ENCODE results near the gene KRTCAP3. TPM values are rescaled to one million over a fixed set of nuclear protein-coding genes. Genes with fewer than 3 reads are reported as not detected.

Gene KRTCAP3
- total RNA-seq, 1 donor from 2014 or later: 6.9 TPM

DNA sequence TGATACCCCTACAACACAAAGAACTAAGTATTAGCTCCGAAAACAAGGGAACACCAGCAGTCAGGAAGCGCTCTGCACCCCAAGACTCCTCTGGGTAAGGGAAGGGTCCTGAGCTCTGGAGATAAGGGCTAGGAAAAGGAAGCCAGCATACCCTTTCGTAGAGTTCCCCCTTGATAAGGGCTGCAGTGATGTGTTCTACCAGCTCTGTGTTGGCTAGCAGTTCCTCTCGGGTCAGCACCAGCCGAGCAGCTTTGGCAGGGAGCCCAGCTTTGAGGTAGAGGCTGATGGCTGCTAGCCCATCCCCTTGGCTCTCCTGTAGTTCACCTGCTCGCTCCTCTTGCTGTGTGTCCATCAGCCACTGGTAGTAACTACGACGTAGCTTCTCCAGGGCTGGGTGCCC is 18.9 kb downstream of the KRTCAP3 start:
- no peaks in the 10 kb centered on the region for H3K9me3 Mint-ChIP-seq
- no peaks in the 10 kb centered on the region for H3K4me1 Mint-ChIP-seq
- no peak overlapping the region for H3K27ac Mint-ChIP-seq (ENCODE audit: unreplicated experiment)
- H3K27me3 Mint-ChIP-seq (ENCODE audit: low read depth): no peaks in the 10 kb centered on the region
- H3K4me3 Mint-ChIP-seq: no peak overlapping the region
- TF ChIP-seq, protein P1, sequence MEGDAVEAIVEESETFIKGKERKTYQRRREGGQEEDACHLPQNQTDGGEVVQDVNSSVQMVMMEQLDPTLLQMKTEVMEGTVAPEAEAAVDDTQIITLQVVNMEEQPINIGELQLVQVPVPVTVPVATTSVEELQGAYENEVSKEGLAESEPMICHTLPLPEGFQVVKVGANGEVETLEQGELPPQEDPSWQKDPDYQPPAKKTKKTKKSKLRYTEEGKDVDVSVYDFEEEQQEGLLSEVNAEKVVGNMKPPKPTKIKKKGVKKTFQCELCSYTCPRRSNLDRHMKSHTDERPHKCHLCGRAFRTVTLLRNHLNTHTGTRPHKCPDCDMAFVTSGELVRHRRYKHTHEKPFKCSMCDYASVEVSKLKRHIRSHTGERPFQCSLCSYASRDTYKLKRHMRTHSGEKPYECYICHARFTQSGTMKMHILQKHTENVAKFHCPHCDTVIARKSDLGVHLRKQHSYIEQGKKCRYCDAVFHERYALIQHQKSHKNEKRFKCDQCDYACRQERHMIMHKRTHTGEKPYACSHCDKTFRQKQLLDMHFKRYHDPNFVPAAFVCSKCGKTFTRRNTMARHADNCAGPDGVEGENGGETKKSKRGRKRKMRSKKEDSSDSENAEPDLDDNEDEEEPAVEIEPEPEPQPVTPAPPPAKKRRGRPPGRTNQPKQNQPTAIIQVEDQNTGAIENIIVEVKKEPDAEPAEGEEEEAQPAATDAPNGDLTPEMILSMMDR (conservative IDR thresholded peaks at IDR 0.05): no peak
- H3K36me3 Mint-ChIP-seq (ENCODE audit: low read depth): no peaks in the 10 kb centered on the region
- DNase-seq (ENCODE audit: low read depth, low spot score): no peak

DNA sequence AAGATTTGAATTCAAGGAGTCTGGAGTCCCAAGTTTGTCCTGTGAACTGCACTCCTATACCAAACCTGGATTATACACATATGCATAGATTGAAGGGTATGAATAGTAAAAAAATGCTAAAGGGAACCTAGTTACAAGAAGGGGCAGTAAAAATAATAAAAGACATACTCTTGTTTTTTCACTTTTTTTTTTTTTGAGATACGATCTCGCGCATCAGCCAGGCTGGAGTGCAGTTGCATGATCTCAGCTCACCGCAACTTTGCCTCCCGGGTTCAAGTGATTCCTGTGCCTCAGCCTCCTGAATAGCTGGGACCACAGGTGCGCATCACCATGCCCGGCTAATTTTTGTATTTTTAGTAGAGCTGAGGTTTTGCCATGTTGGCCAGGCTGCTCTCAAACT is 22.3 kb downstream of the KRTCAP3 start:
- TF ChIP-seq, protein P1 (conservative IDR thresholded peaks at IDR 0.05): no peak
- Mint-ChIP-seq H3K27me3 (ENCODE audit: low read depth) (no peaks in the 10 kb centered on the region), H3K27ac (ENCODE audit: unreplicated experiment) (no peak overlapping the region), H3K9me3 (no peaks in the 10 kb centered on the region), H3K36me3 (ENCODE audit: low read depth) (no peaks in the 10 kb centered on the region), H3K4me1 (no peaks in the 10 kb centered on the region), H3K4me3 (no peak overlapping the region)
- DNase-seq (ENCODE audit: low read depth, low spot score): no peak

DNA sequence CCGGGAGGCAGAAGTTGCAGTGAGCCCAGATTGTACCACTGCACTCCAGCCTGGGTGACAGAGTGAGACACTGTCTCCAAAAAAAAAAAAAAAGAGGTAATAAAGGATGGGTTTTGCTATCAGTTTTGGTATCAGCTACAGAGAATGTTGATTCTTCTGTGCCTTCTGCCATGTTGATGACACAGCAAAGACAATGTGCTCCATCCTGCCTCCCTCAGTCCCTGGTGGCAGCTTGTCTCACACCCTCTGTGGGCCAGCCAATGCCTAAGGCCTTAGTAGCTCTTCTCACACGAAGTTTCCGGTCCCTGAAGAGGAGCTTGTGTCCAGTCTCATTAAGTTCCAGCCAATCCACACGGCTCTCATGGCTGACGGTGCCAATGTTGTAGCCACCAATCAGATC is 29.8 kb downstream of the KRTCAP3 start:
- DNase-seq (ENCODE audit: low read depth, low spot score): no peak
- Mint-ChIP-seq H3K9me3 (no peaks in the 10 kb centered on the region), H3K27ac (ENCODE audit: unreplicated experiment) (no peak overlapping the region)

DNA sequence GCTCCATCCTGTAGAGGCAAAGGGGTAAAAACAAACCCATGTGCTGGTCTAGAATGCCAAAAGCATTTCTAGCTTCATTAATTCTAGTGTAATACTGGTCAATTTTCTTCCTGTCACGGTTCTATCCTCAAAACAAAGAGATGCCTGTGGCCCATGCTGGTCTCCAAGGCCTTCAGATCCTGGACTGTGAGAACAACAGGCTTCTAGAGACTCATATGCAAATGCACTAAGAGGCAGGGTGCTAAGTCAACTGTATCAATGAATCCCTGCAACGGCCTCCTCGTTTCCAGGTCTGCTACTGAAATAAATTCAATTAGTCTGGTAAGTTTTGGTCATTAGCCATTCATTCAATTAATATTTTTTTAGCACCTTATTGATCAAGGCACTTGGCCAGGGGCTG is 43.3 kb downstream of the KRTCAP3 start:
- peak overlapping the region; percentile 18 for H3K4me3 Mint-ChIP-seq
- no peak for DNase-seq (ENCODE audit: low read depth, low spot score)
- H3K9me3 Mint-ChIP-seq: no peaks in the 10 kb centered on the region
- H3K27ac Mint-ChIP-seq (ENCODE audit: unreplicated experiment): no peak overlapping the region
- peaks cover 25% of the 10 kb centered on the region for H3K4me1 Mint-ChIP-seq
- H3K27me3 Mint-ChIP-seq (ENCODE audit: low read depth): no peaks in the 10 kb centered on the region
- H3K36me3 Mint-ChIP-seq (ENCODE audit: low read depth): peaks cover 8% of the 10 kb centered on the region
- TF ChIP-seq, protein P1 (conservative IDR thresholded peaks at IDR 0.05): no peak

More for the DNA sequence above, 29.8 kb downstream of the KRTCAP3 start:
- TF ChIP-seq, protein P1 (conservative IDR thresholded peaks at IDR 0.05): no peak
- Mint-ChIP-seq H3K27me3 (ENCODE audit: low read depth) (no peaks in the 10 kb centered on the region), H3K4me3 (no peak overlapping the region), H3K36me3 (ENCODE audit: low read depth) (peaks cover 7% of the 10 kb centered on the region), H3K4me1 (no peaks in the 10 kb centered on the region)

DNA sequence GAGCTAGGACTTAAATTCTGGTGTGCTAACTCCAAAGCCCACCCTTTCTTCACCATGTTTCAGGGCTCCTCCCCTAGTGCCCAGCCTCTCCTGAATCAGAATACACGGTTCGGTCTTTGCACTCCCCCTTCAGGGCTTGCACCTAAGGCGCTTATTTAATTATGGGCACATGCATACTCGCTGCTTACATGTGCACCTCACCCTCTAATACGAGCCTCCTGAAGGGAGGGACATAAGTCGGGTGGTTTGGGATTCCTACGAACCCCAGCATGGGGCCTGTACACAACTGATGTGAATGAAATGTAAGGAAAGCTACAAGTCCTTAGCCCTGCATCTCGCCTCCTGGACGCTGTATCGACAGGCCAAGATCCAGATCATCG is 46.9 kb downstream of the KRTCAP3 start:
- DNase-seq (ENCODE audit: low read depth, low spot score): no peak
- peak overlapping the region; percentile 78 for H3K27ac Mint-ChIP-seq (ENCODE audit: unreplicated experiment)
- no peaks in the 10 kb centered on the region for H3K9me3 Mint-ChIP-seq
- peaks cover 32% of the 10 kb centered on the region for H3K4me1 Mint-ChIP-seq
- H3K36me3 Mint-ChIP-seq (ENCODE audit: low read depth): peaks cover 3% of the 10 kb centered on the region
- TF ChIP-seq, protein P1 (conservative IDR thresholded peaks at IDR 0.05): no peak
- H3K27me3 Mint-ChIP-seq (ENCODE audit: low read depth): peaks cover 6% of the 10 kb centered on the region
- peak overlapping the region; percentile 93 for H3K4me3 Mint-ChIP-seq
